ENCODE results near the gene ASB1. TPM values are rescaled to one million over a fixed set of nuclear protein-coding genes. Genes with fewer than 3 reads are reported as not detected.

The ASB1 gene
- total and polyA plus RNA-seq, 10 of the 15 experiments (the other 5 are each of a cell fraction or from before 2014, with no cell fraction given): 5.2 to 31.2 (median 25.8) TPM

DNA sequence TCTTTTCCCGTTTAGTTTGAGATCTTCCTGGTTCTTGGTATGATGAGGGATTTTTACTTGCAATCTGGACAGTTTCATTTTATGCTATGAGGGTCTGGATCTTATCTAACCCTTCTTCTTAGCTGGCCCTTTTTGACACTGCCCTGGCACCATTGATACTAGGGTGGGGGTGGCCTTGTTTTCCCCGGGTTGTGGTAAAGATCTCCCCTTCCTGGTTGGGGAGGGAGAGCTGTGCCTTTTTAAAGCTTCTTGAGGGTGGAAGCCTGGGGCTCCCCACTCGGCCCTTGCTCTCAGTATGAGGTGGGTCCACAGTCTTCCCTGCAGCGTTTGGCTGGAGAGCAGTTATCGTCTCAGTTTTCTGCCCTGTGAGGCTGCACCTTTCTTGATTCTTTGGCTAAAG lies 66.1 kb downstream of the ASB1 start:
- no peak for ATAC-seq
- CTCF ChIA-PET: interaction anchor here (1.8 kb wide), 1 partner anchor 21 kb away, joined by 5 read pairs; no protein-coding TSS in a partner anchor
- no peak for FAIRE-seq

More for the DNA sequence above, 66.1 kb downstream of the ASB1 start:
- no peak overlapping the region for H2AFZ ChIP-seq (ENCODE audit: control insufficient read depth, low read depth, low read length)
- in situ Hi-C loops (cut with MboI): no loop called here
- H3K36me3 ChIP-seq (ENCODE audit: control insufficient read depth in 2 of 2, insufficient read depth in 2 of 2, low read length in 1 of 2): no peaks in the 10 kb centered on the region
- TF ChIP-seq STAT3 (IDR thresholded peaks at IDR 0.05; ENCODE audit: low read depth, low read length): no peak
- TF ChIP-seq, protein P1, sequence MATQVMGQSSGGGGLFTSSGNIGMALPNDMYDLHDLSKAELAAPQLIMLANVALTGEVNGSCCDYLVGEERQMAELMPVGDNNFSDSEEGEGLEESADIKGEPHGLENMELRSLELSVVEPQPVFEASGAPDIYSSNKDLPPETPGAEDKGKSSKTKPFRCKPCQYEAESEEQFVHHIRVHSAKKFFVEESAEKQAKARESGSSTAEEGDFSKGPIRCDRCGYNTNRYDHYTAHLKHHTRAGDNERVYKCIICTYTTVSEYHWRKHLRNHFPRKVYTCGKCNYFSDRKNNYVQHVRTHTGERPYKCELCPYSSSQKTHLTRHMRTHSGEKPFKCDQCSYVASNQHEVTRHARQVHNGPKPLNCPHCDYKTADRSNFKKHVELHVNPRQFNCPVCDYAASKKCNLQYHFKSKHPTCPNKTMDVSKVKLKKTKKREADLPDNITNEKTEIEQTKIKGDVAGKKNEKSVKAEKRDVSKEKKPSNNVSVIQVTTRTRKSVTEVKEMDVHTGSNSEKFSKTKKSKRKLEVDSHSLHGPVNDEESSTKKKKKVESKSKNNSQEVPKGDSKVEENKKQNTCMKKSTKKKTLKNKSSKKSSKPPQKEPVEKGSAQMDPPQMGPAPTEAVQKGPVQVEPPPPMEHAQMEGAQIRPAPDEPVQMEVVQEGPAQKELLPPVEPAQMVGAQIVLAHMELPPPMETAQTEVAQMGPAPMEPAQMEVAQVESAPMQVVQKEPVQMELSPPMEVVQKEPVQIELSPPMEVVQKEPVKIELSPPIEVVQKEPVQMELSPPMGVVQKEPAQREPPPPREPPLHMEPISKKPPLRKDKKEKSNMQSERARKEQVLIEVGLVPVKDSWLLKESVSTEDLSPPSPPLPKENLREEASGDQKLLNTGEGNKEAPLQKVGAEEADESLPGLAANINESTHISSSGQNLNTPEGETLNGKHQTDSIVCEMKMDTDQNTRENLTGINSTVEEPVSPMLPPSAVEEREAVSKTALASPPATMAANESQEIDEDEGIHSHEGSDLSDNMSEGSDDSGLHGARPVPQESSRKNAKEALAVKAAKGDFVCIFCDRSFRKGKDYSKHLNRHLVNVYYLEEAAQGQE (IDR thresholded peaks at IDR 0.05; ENCODE audit: low read depth, low read length): no peak
- H3K27ac ChIP-seq (ENCODE audit: control insufficient read depth, insufficient read depth): no peak overlapping the region
- intact Hi-C loops (cut with micrococcal nuclease; ENCODE audit: unreplicated experiment): no loop called here
- H3K4me2 ChIP-seq (ENCODE audit: control insufficient read depth, insufficient read depth): no peak overlapping the region
- peaks cover 15% of the 10 kb centered on the region for H3K4me1 ChIP-seq (ENCODE audit: control insufficient read depth, insufficient read depth, low read length)
- no peaks in the 10 kb centered on the region for H3K79me2 ChIP-seq (ENCODE audit: control insufficient read depth, insufficient read depth, low read length)
- no peak overlapping the region for H3K9ac ChIP-seq (ENCODE audit: control insufficient read depth, insufficient read depth, low read length)
- no peak overlapping the region for H3K4me3 ChIP-seq
- no peaks in the 10 kb centered on the region for H4K20me1 ChIP-seq (ENCODE audit: control insufficient read depth, insufficient read depth)
- POLR2A ChIA-PET: no interaction called here
- SMC1A ChIA-PET (ENCODE audit: uncharacterized antibody, unreplicated experiment): no interaction called here
- 41% methylated on average over 5 of the region's 5 CpGs for WGBS (ENCODE audit: insufficient coverage, insufficient replicate concordance, low lambda C conversion rate, missing lambda C conversion rate)
- DNase-seq (ENCODE audit: low read depth, low spot score): no peak
- H3K9me3 ChIP-seq (replicated peaks; ENCODE audit: control insufficient read depth, insufficient read depth, low read length): no peaks in the 10 kb centered on the region
- BruUV-seq (replicated peaks): no TSS peak
- RAD21 ChIA-PET (ENCODE audit: unreplicated experiment): no interaction called here
- H3K27me3 ChIP-seq (replicated peaks in 1 of 2; ENCODE audit: control insufficient read depth in 2 of 2, insufficient read depth in 2 of 2, low read length in 1 of 2): no peaks in the 10 kb centered on the region; a peak in 1 of 4 replicates

Measured in GM12878 (cell line).